Fibroblast of lung (primary cell): ENCODE results near the gene GALNT18. TPM values are rescaled to one million over a fixed set of nuclear protein-coding genes. Genes with fewer than 3 reads are reported as not detected.

Source experiments
- DNase-seq, 2 donors: peaks; one replicate each; pipeline versions ENCODE4 v3.0.0 to v3.0.0-alpha.2; 2010; ENCODE audit warnings: low read depth in 2 of 2
- H2AFZ ChIP-seq: 2 replicates; pipeline ENCODE4 v1.5.1; 2012; ENCODE audit warnings: low read length, control low read depth, inconsistent platforms
- H3K27ac ChIP-seq: 2 replicates; pipeline ENCODE4 v1.5.1; 2011; ENCODE audit warnings: low read length, control low read depth; ENCODE audit not compliant: insufficient read depth
- H3K27me3 ChIP-seq: 2 replicates; pipeline ENCODE4 v1.5.1; 2011; ENCODE audit warnings: mild to moderate bottlenecking, low read length; ENCODE audit not compliant: control insufficient read depth, insufficient read depth
- H3K36me3 ChIP-seq: 2 replicates; pipeline ENCODE4 v1.5.1; 2011; ENCODE audit warnings: low read length; ENCODE audit not compliant: control insufficient read depth, insufficient read depth
- H3K4me1 ChIP-seq: 2 replicates; pipeline ENCODE4 v1.5.1; 2011; ENCODE audit warnings: low read length; ENCODE audit not compliant: control insufficient read depth, insufficient read depth; ENCODE audit errors: extremely low read depth
- H3K4me2 ChIP-seq: 2 replicates; pipeline ENCODE4 v1.5.1; 2011; ENCODE audit warnings: low read length, control low read depth; ENCODE audit not compliant: insufficient read depth; ENCODE audit errors: extremely low read depth
- H3K4me3 ChIP-seq, 4 experiments: fragments of 200-600 bp in 1 of 4; sonication (generic) in 1 of 4; replicated peaks in 1 of 4; 2 replicates each; pipeline ENCODE4 v1.5.1; 2011 to 2016; ENCODE audit warnings: low read length in 4 of 4, low read depth in 3 of 4, mild to moderate bottlenecking in 3 of 4, control low read depth in 2 of 4, inconsistent platforms in 1 of 4, mixed read lengths in 1 of 4; ENCODE audit not compliant: insufficient read depth in 1 of 4; ENCODE audit errors: control extremely low read depth in 1 of 4
- H3K79me2 ChIP-seq: 2 replicates; pipeline ENCODE4 v1.5.1; 2012; ENCODE audit warnings: mild to moderate bottlenecking, low read length, inconsistent platforms; ENCODE audit not compliant: control insufficient read depth, insufficient read depth
- H3K9ac ChIP-seq: 2 replicates; pipeline ENCODE4 v1.5.1; 2011; ENCODE audit warnings: mild to moderate bottlenecking, low read length, control low read depth; ENCODE audit not compliant: insufficient read depth
- H3K9me3 ChIP-seq: 2 replicates; pipeline ENCODE4 v1.5.1; 2012; ENCODE audit warnings: low read depth, low read length; ENCODE audit not compliant: control insufficient read depth, insufficient read depth
- H4K20me1 ChIP-seq: 2 replicates; pipeline ENCODE4 v1.5.1; 2011; ENCODE audit warnings: low read length; ENCODE audit not compliant: control insufficient read depth, insufficient read depth; ENCODE audit errors: extremely low read depth
- EZH2 ChIP-seq: IDR thresholded peaks from 2 replicates; pipeline ENCODE4 v1.5.1; 2012; ENCODE audit warnings: low read length, control low read depth, mild to moderate bottlenecking; ENCODE audit errors: missing control alignments
- polyA plus RNA-seq, 2 donors: library from polyadenylated mRNA; depleted of rRNA in 1 of 2; stranded (reverse) in 1 of 2; unstranded in 1 of 2; fragments of >200 nt; gene quantifications; 2 replicates each; pipeline ENCODE4 v1.2.1, GENCODE V29; 2011 to 2012; ENCODE audit warnings: missing spikeins in 1 of 2
- total RNA-seq: library from RNA; depleted of rRNA; stranded (reverse); fragments of >200 nt; gene quantifications from 2 replicates; pipeline ENCODE4 v1.2.1, GENCODE V29; 2014
- TF ChIP-seq, protein P1 (sequence below), 2 donors: IDR thresholded peaks in 1 of 2; conservative IDR thresholded peaks in 1 of 2; 1 replicate in 1 of 2; 2 replicates in 1 of 2; pipeline ENCODE4 v1.5.1; 2011 to 2012; ENCODE audit warnings: low read length in 2 of 2, control low read depth in 1 of 2, inconsistent platforms in 1 of 2, low read depth in 1 of 2, mild to moderate bottlenecking in 1 of 2

GALNT18 gene
- total and polyA plus RNA-seq, 2 donors (not counting 1 experiment from before 2014, with no cell fraction given): 0.50 to 19.3 TPM

DNA sequence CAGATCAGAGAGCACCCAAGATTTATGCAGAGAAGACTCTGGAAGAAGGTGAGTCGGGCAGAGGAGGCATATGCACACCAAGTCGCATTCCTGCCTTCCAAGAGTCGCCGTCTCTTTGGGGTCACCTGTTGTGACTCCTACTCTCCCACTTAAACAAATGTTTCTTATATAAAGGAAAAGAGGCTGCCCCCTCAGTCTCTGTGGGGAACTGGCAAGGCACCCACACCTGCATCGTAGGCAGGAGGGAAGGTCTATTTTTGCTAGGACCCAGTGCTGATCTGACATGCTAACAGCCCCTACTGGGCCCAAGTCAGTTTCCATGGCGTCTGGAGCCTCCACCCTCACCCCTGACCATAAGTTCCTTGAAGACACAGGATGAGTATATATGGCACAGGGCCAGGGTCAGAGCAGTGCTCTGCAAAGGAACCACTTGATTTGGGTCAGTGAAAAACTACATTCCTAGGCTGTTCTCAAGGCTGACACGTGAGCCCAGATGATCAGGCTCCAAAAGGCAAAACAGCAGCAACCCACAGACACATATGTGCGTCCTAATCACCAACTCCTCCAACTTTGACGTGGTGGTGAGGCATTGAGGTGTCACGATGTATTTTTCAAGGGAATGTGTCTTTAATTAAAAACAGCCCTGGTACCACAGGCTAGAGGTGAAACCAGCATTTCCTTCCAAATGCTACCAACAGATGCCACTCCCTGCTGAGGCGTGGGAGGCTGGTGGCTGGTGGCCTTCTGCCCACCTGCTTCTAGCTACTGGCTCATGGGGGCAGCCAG lies 213.2 kb downstream of the GALNT18 start:
- Histone ChIP-seq H3K9ac (no peak overlapping the region), H3K4me2 (no peak overlapping the region), H4K20me1 (no peaks in the 10 kb centered on the region), H3K36me3 (no peaks in the 10 kb centered on the region), H3K79me2 (no peaks in the 10 kb centered on the region), H3K4me3 (no peak overlapping the region), H3K27ac (no peak overlapping the region), H3K9me3 (no peaks in the 10 kb centered on the region), H3K27me3 (no peaks in the 10 kb centered on the region), H2AFZ (no peak overlapping the region), H3K4me1 (no peaks in the 10 kb centered on the region)
- peak in 1 of 2 donors; percentile 34 for DNase-seq
- TF ChIP-seq, protein P1, sequence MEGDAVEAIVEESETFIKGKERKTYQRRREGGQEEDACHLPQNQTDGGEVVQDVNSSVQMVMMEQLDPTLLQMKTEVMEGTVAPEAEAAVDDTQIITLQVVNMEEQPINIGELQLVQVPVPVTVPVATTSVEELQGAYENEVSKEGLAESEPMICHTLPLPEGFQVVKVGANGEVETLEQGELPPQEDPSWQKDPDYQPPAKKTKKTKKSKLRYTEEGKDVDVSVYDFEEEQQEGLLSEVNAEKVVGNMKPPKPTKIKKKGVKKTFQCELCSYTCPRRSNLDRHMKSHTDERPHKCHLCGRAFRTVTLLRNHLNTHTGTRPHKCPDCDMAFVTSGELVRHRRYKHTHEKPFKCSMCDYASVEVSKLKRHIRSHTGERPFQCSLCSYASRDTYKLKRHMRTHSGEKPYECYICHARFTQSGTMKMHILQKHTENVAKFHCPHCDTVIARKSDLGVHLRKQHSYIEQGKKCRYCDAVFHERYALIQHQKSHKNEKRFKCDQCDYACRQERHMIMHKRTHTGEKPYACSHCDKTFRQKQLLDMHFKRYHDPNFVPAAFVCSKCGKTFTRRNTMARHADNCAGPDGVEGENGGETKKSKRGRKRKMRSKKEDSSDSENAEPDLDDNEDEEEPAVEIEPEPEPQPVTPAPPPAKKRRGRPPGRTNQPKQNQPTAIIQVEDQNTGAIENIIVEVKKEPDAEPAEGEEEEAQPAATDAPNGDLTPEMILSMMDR (conservative IDR thresholded peaks at IDR 0.05 in 1 of 2, IDR thresholded peaks at IDR 0.05 in 1 of 2; ENCODE audit: low read depth in 1 of 2, low read length in 2 of 2): no peak
- no peak for TF ChIP-seq EZH2

DNA sequence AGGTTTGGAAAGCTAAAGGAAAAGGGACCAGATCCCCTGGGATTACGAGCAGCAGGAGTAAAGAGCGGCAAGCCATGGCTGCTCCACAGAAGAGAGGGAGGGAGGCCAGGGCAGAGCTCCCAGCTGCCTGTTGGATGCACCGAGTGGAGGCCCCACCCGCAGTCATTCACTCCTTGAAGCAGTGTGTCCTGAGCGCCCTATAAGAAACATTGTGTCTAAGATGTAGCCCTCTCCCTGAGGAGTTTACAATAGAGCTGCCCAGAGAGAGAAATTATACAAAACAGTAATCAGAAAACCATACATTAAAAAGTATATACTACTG lies 214.1 kb downstream of the GALNT18 start:
- no peak overlapping the region for H3K4me3 ChIP-seq
- no peak overlapping the region for H3K27ac ChIP-seq
- H3K36me3 ChIP-seq: no peaks in the 10 kb centered on the region

GRCh38 chr11:11407065-11407762 lies 214.6 kb downstream of the GALNT18 start:
- no peak overlapping the region for H2AFZ ChIP-seq
- no peaks in the 10 kb centered on the region for H3K4me1 ChIP-seq
- H3K9ac ChIP-seq: no peak overlapping the region
- no peaks in the 10 kb centered on the region for H4K20me1 ChIP-seq
- H3K4me2 ChIP-seq: no peak overlapping the region
- TF ChIP-seq, protein P1 (conservative IDR thresholded peaks at IDR 0.05 in 1 of 2, IDR thresholded peaks at IDR 0.05 in 1 of 2; ENCODE audit: low read depth in 1 of 2, low read length in 2 of 2): no peak
- no peak for TF ChIP-seq EZH2
- no peak overlapping the region for H3K4me3 ChIP-seq
- H3K27me3 ChIP-seq: no peaks in the 10 kb centered on the region
- no peaks in the 10 kb centered on the region for H3K79me2 ChIP-seq
- H3K27ac ChIP-seq: no peak overlapping the region
- H3K9me3 ChIP-seq: no peaks in the 10 kb centered on the region
- DNase-seq: no peak
- H3K36me3 ChIP-seq: no peaks in the 10 kb centered on the region

More for the DNA sequence above, 214.1 kb downstream of the GALNT18 start:
- H2AFZ ChIP-seq: no peak overlapping the region
- TF ChIP-seq, protein P1 (conservative IDR thresholded peaks at IDR 0.05 in 1 of 2, IDR thresholded peaks at IDR 0.05 in 1 of 2; ENCODE audit: low read depth in 1 of 2, low read length in 2 of 2): no peak
- TF ChIP-seq EZH2: no peak
- H3K9ac ChIP-seq: no peak overlapping the region
- H3K4me2 ChIP-seq: no peak overlapping the region
- H3K27me3 ChIP-seq: no peaks in the 10 kb centered on the region
- DNase-seq: no peak
- H4K20me1 ChIP-seq: no peaks in the 10 kb centered on the region
- no peaks in the 10 kb centered on the region for H3K9me3 ChIP-seq
- no peaks in the 10 kb centered on the region for H3K79me2 ChIP-seq
- no peaks in the 10 kb centered on the region for H3K4me1 ChIP-seq
